Neural progenitor cell (in vitro differentiated cells): ENCODE measurements around the gene INSR. TPM values are rescaled to one million over a fixed set of nuclear protein-coding genes. Genes with fewer than 3 reads are reported as not detected.

Experiments used
- DNase-seq: peaks from one replicate; pipeline ENCODE4 v3.0.0-alpha.2; 2016; ENCODE audit warnings: low spot score
- H2AFZ ChIP-seq: fragments of 200-600 bp; sonication (generic); replicated peaks from 2 replicates; pipeline ENCODE4 v1.6.1; 2016; ENCODE audit warnings: antibody characterized with exemption
- H3F3A ChIP-seq: fragments of 200-600 bp; sonication (generic); 2 replicates; pipeline ENCODE4 v1.6.1; 2016; ENCODE audit warnings: antibody characterized with exemption, low read depth
- H3K27ac ChIP-seq: fragments of 200-600 bp; sonication (generic); 2 replicates; pipeline ENCODE4 v1.5.1; 2016; ENCODE audit warnings: mild to moderate bottlenecking
- H3K27me3 ChIP-seq: fragments of 200-600 bp; sonication (generic); 2 replicates; pipeline ENCODE4 v1.6.1; 2016; ENCODE audit warnings: mild to moderate bottlenecking, moderate library complexity
- H3K36me3 ChIP-seq: fragments of 200-600 bp; sonication (generic); 2 replicates; pipeline ENCODE4 v1.5.1; 2016
- H3K4me1 ChIP-seq: fragments of 200-600 bp; sonication (generic); 2 replicates; pipeline ENCODE4 v1.6.1; 2016; ENCODE audit warnings: mixed run types
- H3K4me2 ChIP-seq: fragments of 200-600 bp; sonication (generic); 2 replicates; pipeline ENCODE4 v1.6.1; 2016
- H3K4me3 ChIP-seq: fragments of 200-600 bp; sonication (generic); 2 replicates; pipeline ENCODE4 v1.5.1; 2016
- H3K79me2 ChIP-seq: fragments of 200-600 bp; sonication (generic); 2 replicates; pipeline ENCODE4 v1.6.1; 2016; ENCODE audit warnings: low read depth
- H3K9ac ChIP-seq: fragments of 200-600 bp; sonication (generic); 2 replicates; pipeline ENCODE4 v1.6.1; 2016
- H3K9me3 ChIP-seq: fragments of 200-600 bp; sonication (generic); 2 replicates; pipeline ENCODE4 v1.5.1; 2016; ENCODE audit warnings: low read depth
- H4K20me1 ChIP-seq: fragments of 200-600 bp; sonication (generic); 2 replicates; pipeline ENCODE4 v1.6.1; 2016; ENCODE audit warnings: low read depth
- H3K27ac Mint-ChIP-seq: 3 replicates; pipeline ENCODE4 v1.8.0; 2021; ENCODE audit warnings: mixed read lengths
- H3K27me3 Mint-ChIP-seq: 2 replicates; pipeline ENCODE4 v1.8.0; 2022; ENCODE audit warnings: low read depth, mild to moderate bottlenecking, inconsistent platforms, moderate library complexity, mixed read lengths; ENCODE audit not compliant: insufficient read depth
- H3K36me3 Mint-ChIP-seq: 3 replicates; pipeline ENCODE4 v1.8.0; 2021; ENCODE audit warnings: mixed read lengths
- H3K4me1 Mint-ChIP-seq: 3 replicates; pipeline ENCODE4 v1.8.0; 2021; ENCODE audit warnings: mixed read lengths
- H3K4me3 Mint-ChIP-seq: 3 replicates; pipeline ENCODE4 v1.8.0; 2021; ENCODE audit warnings: mild to moderate bottlenecking, moderate library complexity, mixed read lengths
- H3K9me3 Mint-ChIP-seq: 3 replicates; pipeline ENCODE4 v1.8.0; 2020; ENCODE audit warnings: mixed read lengths
- EZH2 ChIP-seq: fragments of 200-600 bp; sonication (generic); IDR thresholded peaks from 2 replicates; pipeline ENCODE4 v1.6.1; 2017; ENCODE audit warnings: antibody characterized with exemption, mild to moderate bottlenecking, moderate library complexity
- EZH2phosphoT487 ChIP-seq: fragments of 200-600 bp; sonication (generic); IDR thresholded peaks from 2 replicates; pipeline ENCODE4 v1.6.1; 2017; ENCODE audit warnings: antibody characterized with exemption
- total RNA-seq: library from RNA; depleted of rRNA; stranded (reverse); fragments of >200 nt; gene quantifications from 2 replicates; pipeline ENCODE4 v1.2.3, GENCODE V29; 2015; ENCODE audit warnings: low replicate concordance
- TF ChIP-seq, protein P1 (sequence below): fragments of 200-600 bp; sonication (generic); IDR thresholded peaks from 2 replicates; pipeline ENCODE4 v1.5.1; 2017; ENCODE audit warnings: antibody characterized with exemption, mild to moderate bottlenecking

Gene INSR
- total RNA-seq, 1 donor from 2014 or later, result 20.8 TPM

DNA sequence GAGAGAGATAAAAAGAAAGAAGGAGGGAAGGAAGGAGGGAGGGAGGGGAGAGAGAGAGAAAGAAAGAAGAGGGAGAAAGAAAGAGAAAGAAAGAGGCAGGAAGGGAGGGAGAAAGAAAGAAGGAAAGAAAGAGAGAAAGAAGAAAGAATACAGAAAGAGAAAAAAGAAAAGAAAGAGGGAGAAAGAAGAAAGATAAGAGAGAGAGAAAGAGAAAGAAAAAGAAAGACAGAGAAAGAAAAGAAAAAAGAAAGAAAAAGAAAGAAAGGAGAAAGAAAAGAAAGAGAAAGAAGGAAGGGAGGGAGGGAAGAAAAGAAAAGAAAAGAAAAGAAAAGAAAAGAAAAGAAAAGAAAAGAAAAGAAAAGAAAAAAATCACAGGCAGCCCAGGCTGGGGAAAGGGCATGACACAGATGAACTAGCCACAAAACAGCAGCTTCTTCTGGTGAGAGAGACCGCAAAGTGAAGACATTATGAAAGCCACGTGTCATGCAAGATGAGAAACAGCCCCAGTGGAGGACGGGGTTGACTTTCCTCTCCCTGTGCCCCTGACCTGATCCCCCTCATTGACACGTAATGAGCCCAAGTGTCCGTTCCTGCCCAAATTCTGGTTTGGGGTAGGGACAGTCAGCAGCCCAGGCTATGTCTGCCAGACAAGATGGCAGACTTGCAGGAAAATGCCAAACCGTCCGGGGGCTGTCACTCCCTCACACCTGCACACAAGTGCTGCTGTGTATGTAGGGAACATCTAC is 102.1 kb downstream of the INSR start:
- H3K79me2 ChIP-seq, result no peaks in the 10 kb centered on the region
- no peak overlapping the region for H3K4me3 ChIP-seq
- no peaks in the 10 kb centered on the region for H3K27me3 ChIP-seq
- no peaks in the 10 kb centered on the region for H4K20me1 ChIP-seq
- Mint-ChIP-seq H3K27ac (no peak overlapping the region), H3K4me1 (peaks cover 8% of the 10 kb centered on the region), H3K27me3 (peaks cover 1% of the 10 kb centered on the region), H3K36me3 (no peaks in the 10 kb centered on the region), H3K4me3 (no peak overlapping the region), H3K9me3 (no peaks in the 10 kb centered on the region)
- no peak overlapping the region for H2AFZ ChIP-seq
- H3K27ac ChIP-seq, result no peak overlapping the region
- no peaks in the 10 kb centered on the region for H3K36me3 ChIP-seq
- no peaks in the 10 kb centered on the region for H3K4me1 ChIP-seq
- DNase-seq, result no peak
- no peaks in the 10 kb centered on the region for H3K9me3 ChIP-seq
- peaks cover 9% of the 10 kb centered on the region for H3F3A ChIP-seq
- H3K9ac ChIP-seq, result no peak overlapping the region
- no peak overlapping the region for H3K4me2 ChIP-seq
- TF ChIP-seq EZH2 (no peak), EZH2phosphoT487 (no peak)
- TF ChIP-seq, protein P1, sequence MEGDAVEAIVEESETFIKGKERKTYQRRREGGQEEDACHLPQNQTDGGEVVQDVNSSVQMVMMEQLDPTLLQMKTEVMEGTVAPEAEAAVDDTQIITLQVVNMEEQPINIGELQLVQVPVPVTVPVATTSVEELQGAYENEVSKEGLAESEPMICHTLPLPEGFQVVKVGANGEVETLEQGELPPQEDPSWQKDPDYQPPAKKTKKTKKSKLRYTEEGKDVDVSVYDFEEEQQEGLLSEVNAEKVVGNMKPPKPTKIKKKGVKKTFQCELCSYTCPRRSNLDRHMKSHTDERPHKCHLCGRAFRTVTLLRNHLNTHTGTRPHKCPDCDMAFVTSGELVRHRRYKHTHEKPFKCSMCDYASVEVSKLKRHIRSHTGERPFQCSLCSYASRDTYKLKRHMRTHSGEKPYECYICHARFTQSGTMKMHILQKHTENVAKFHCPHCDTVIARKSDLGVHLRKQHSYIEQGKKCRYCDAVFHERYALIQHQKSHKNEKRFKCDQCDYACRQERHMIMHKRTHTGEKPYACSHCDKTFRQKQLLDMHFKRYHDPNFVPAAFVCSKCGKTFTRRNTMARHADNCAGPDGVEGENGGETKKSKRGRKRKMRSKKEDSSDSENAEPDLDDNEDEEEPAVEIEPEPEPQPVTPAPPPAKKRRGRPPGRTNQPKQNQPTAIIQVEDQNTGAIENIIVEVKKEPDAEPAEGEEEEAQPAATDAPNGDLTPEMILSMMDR, result no peak

DNA sequence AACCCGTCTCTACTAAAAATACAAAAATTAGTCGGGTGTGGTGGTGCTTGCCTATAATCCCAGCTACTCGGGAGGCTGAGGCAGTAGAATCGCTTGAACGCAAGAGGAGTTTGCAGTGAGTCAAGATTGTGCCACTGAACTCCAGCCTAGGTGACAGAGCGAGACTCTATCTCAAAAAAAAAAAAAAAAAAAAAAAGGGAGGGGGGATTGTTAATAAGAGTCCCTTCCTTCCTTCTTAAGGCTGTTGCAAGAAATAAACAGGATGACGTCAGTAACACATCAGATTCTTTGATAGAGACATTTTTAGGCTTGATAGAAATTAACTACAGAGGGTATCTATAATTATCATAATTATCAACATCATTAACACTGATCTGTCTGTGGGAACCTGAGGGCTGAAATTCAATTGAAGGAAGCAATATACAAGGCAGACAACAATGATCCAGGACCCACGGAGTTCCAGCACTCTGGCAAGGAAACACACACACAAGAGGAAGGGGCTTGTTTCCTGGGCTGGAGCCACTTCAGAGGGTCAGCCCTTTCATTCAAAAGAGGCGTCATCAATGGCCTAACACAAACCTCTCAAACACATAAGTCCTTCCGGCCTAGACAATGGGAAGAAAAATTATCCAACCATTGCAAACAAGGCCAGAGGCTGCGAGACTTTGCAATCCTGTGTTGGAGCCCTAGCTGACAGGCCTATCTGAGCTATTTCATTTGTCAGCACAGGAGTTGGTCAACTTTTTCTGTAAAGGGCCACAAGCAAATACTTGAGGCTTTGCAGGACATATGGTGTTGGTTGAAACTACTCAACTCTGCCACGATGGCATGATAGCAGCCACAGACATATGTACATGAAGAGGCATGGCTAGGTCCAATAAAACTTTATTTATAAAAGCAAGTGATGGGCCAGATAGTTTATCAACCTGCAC is 105.2 kb downstream of the INSR start:
- no peaks in the 10 kb centered on the region for H3K4me1 ChIP-seq
- H3K9ac ChIP-seq, result no peak overlapping the region
- DNase-seq, result no peak
- H3K4me2 ChIP-seq, result no peak overlapping the region
- no peak overlapping the region for H2AFZ ChIP-seq
- H3K36me3 Mint-ChIP-seq, result no peaks in the 10 kb centered on the region
- H3K4me3 Mint-ChIP-seq, result no peak overlapping the region
- no peaks in the 10 kb centered on the region for H4K20me1 ChIP-seq
- H3K27ac Mint-ChIP-seq, result peak overlapping the region; percentile 89
- no peak overlapping the region for H3K4me3 ChIP-seq
- no peaks in the 10 kb centered on the region for H3F3A ChIP-seq
- H3K9me3 ChIP-seq, result no peaks in the 10 kb centered on the region
- no peaks in the 10 kb centered on the region for H3K9me3 Mint-ChIP-seq
- H3K27ac ChIP-seq, result no peak overlapping the region
- TF ChIP-seq EZH2phosphoT487 (no peak), EZH2 (no peak)
- TF ChIP-seq, protein P1, result no peak
- no peaks in the 10 kb centered on the region for H3K36me3 ChIP-seq
- no peaks in the 10 kb centered on the region for H3K27me3 ChIP-seq
- peaks cover 4% of the 10 kb centered on the region for H3K4me1 Mint-ChIP-seq
- no peaks in the 10 kb centered on the region for H3K79me2 ChIP-seq
- H3K27me3 Mint-ChIP-seq, result no peaks in the 10 kb centered on the region

DNA sequence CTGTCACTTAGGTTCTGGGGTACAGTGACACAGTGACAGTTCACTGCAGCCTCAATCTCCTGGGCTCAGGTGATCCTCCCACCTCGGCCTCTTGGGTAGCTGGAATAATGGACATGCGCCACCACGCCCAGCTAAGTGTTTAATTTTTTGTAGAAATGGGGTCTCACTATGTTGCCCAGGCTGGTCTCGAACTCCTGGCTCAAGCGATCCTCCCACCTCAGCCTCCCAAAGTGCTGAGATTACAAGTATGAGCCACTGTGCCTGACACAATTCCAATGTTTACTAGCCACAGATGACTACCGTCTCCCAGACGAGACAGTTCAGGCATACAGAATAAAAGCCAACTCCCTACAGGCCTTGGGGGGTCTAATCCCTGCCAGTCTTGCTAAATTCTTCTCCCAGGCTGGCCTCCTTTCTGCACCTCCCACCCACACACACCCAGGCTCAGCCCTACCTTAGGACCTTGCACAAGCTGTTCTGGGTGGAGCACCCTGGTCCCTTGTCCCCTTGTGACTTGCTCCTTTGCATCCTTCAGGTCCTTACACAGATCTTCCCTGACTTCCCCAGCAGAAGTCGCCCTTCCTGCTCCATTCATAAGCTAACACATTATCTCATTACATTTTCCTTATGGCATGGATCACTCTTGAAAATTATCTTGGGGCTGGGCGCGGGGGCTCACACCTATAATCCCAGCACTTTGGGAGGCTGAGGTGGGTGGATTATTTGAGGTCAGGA is 106.4 kb downstream of the INSR start:
- Mint-ChIP-seq H3K27ac (no peak overlapping the region), H3K27me3 (no peaks in the 10 kb centered on the region), H3K9me3 (no peaks in the 10 kb centered on the region), H3K4me3 (no peak overlapping the region), H3K4me1 (peaks cover 4% of the 10 kb centered on the region), H3K36me3 (peaks cover 4% of the 10 kb centered on the region)
- H4K20me1 ChIP-seq, result no peaks in the 10 kb centered on the region
- no peaks in the 10 kb centered on the region for H3K27me3 ChIP-seq
- no peak overlapping the region for H2AFZ ChIP-seq
- TF ChIP-seq, protein P1, result no peak
- no peak for TF ChIP-seq EZH2phosphoT487
- no peak for TF ChIP-seq EZH2
- no peaks in the 10 kb centered on the region for H3K4me1 ChIP-seq
- H3K36me3 ChIP-seq, result no peaks in the 10 kb centered on the region
- no peak overlapping the region for H3K9ac ChIP-seq
- no peak for DNase-seq
- H3K79me2 ChIP-seq, result no peaks in the 10 kb centered on the region
- H3K27ac ChIP-seq, result no peak overlapping the region
- no peak overlapping the region for H3K4me2 ChIP-seq
- H3F3A ChIP-seq, result no peaks in the 10 kb centered on the region
- H3K9me3 ChIP-seq, result no peaks in the 10 kb centered on the region
- H3K4me3 ChIP-seq, result no peak overlapping the region
